ENCODE data around the gene ETV6. TPM values are rescaled to one million over a fixed set of nuclear protein-coding genes. Genes with fewer than 3 reads are reported as not detected.

Gene ETV6
- total RNA-seq, 1 experiment from 2014 or later, result 2.2 TPM

GRCh38 chr12:11837216-11837934 is 187.9 kb downstream of the ETV6 start:
- no peak for DNase-seq (ENCODE audit: extremely low read depth, low read depth)

GRCh38 chr12:11838403-11838802 is 188.9 kb downstream of the ETV6 start:
- no peak for DNase-seq (ENCODE audit: extremely low read depth, low read depth)

- DNase-seq (ENCODE audit: extremely low read depth, low read depth), result no peak
Observed at GRCh38 chr12:11839091-11839641, 189.7 kb downstream of the ETV6 start.

- DNase-seq (ENCODE audit: extremely low read depth, low read depth), result no peak
Observed at GRCh38 chr12:11840366-11840765, 190.9 kb downstream of the ETV6 start.

- no peak for DNase-seq (ENCODE audit: extremely low read depth, low read depth)
Observed at GRCh38 chr12:11846488-11846887, 197.0 kb downstream of the ETV6 start.

- DNase-seq (ENCODE audit: extremely low read depth, low read depth), result no peak
Observed at GRCh38 chr12:11847539-11847938, 198.1 kb downstream of the ETV6 start.

- no peak for DNase-seq (ENCODE audit: extremely low read depth, low read depth)
Observed at GRCh38 chr12:11849757-11850504, 200.5 kb downstream of the ETV6 start.

GRCh38 chr12:11853126-11853525 is 203.7 kb downstream of the ETV6 start:
- no peak for DNase-seq (ENCODE audit: extremely low read depth, low read depth)

GRCh38 chr12:11854011-11854499 is 204.6 kb downstream of the ETV6 start:
- DNase-seq (ENCODE audit: extremely low read depth, low read depth), result no peak

- DNase-seq (ENCODE audit: extremely low read depth, low read depth), result no peak
Observed at GRCh38 chr12:11855983-11856374, 206.5 kb downstream of the ETV6 start.

GRCh38 chr12:11856971-11857370 is 207.5 kb downstream of the ETV6 start:
- no peak for DNase-seq (ENCODE audit: extremely low read depth, low read depth)

- DNase-seq (ENCODE audit: extremely low read depth, low read depth), result no peak
Observed at GRCh38 chr12:11859705-11860425, 210.4 kb downstream of the ETV6 start.

GRCh38 chr12:11861155-11861863 is 211.8 kb downstream of the ETV6 start:
- DNase-seq (ENCODE audit: extremely low read depth, low read depth), result no peak

GRCh38 chr12:11861864-11862600 is 212.6 kb downstream of the ETV6 start:
- DNase-seq (ENCODE audit: extremely low read depth, low read depth), result no peak

GRCh38 chr12:11862798-11863197 is 213.3 kb downstream of the ETV6 start:
- DNase-seq (ENCODE audit: extremely low read depth, low read depth), result no peak

GRCh38 chr12:11863478-11863906 is 214.0 kb downstream of the ETV6 start:
- DNase-seq (ENCODE audit: extremely low read depth, low read depth), result no peak

GRCh38 chr12:11863988-11864387 is 214.5 kb downstream of the ETV6 start:
- no peak for DNase-seq (ENCODE audit: extremely low read depth, low read depth)

GRCh38 chr12:11865824-11866223 is 216.3 kb downstream of the ETV6 start:
- DNase-seq (ENCODE audit: extremely low read depth, low read depth), result no peak

GRCh38 chr12:11868027-11868426 is 218.6 kb downstream of the ETV6 start:
- DNase-seq (ENCODE audit: extremely low read depth, low read depth), result no peak

- no peak for DNase-seq (ENCODE audit: extremely low read depth, low read depth)
Observed at GRCh38 chr12:11869406-11869805, 219.9 kb downstream of the ETV6 start.

Data from NCI-H460 (cell line).